ENCODE measurements around the gene ABCC1. TPM values are rescaled to one million over a fixed set of nuclear protein-coding genes. Genes with fewer than 3 reads are reported as not detected.

Gene ABCC1
- total and polyA plus RNA-seq, 2 of the 8 experiments (the other 6 are each of a cell fraction or from before 2014, with no cell fraction given), result 42.6 to 66.8 TPM

GRCh38 chr16:16171332-16171919, 222.0 kb downstream of the ABCC1 start:
- H4K91ac ChIP-seq (replicated peaks; ENCODE audit: insufficient read length, low read length), result no peak overlapping the region
- ChIA-PET CTCF (ENCODE audit: partially characterized antibody) (interaction anchor here (0.9 to 1.4 kb wide), 4 partner anchors 12 to 347 kb away, joined by 3 to 4 read pairs (median 4); no protein-coding TSS in a partner anchor), POLR2A (ENCODE audit: partially characterized antibody) (no interaction called here)
- no peak overlapping the region for H3K4me3 ChIP-seq (ENCODE audit: extremely low read depth in 1 of 4, insufficient read depth in 2 of 4, low read depth in 3 of 4, low read length in 4 of 4)
- H3K18ac ChIP-seq (ENCODE audit: extremely low read depth, low read length), result no peak overlapping the region
- peaks cover 9% of the 10 kb centered on the region; the same call in 1 of the 2 replicates for H3K23me2 ChIP-seq (ENCODE audit: low read depth, low read length)
- H3K23ac ChIP-seq (ENCODE audit: insufficient read length), result no peak overlapping the region
- no peak overlapping the region for H3K27ac ChIP-seq (ENCODE audit: low read depth, low read length)
- no peak overlapping the region for H3K56ac ChIP-seq (replicated peaks; ENCODE audit: insufficient read length, low read depth, low read length)
- no peak overlapping the region for H2BK5ac ChIP-seq (ENCODE audit: low read depth, low read length)
- H3K36me3 ChIP-seq (ENCODE audit: control insufficient read depth in 2 of 4, insufficient read depth in 4 of 4, low read length in 3 of 4), result no peaks in the 10 kb centered on the region
- H2BK12ac ChIP-seq (ENCODE audit: low read depth, low read length), result no peak overlapping the region
- H2BK120ac ChIP-seq (replicated peaks; ENCODE audit: low read depth, low read length), result no peak overlapping the region
- H3K4ac ChIP-seq (replicated peaks; ENCODE audit: insufficient read length, low read depth, low read length), result no peak overlapping the region
- H4K20me1 ChIP-seq (replicated peaks in 1 of 2; ENCODE audit: control insufficient read depth in 1 of 2, insufficient read depth in 2 of 2, low read length in 2 of 2), result no peaks in the 10 kb centered on the region
- H3K14ac ChIP-seq (ENCODE audit: insufficient read length), result no peak overlapping the region
- no peaks in the 10 kb centered on the region for H3K79me2 ChIP-seq (ENCODE audit: control insufficient read depth in 1 of 2, insufficient read depth in 2 of 2, low read length in 2 of 2)
- FAIRE-seq, result no peak
- H3K27me3 ChIP-seq (replicated peaks in 1 of 4; ENCODE audit: control insufficient read depth in 3 of 4, extremely low read depth in 1 of 4, insufficient read depth in 3 of 4, low read length in 3 of 4), result no peaks in the 10 kb centered on the region
- H3K4me2 ChIP-seq (ENCODE audit: insufficient read depth in 1 of 2, low read depth in 2 of 2, low read length in 2 of 2), result no peak overlapping the region
- peaks cover 0 to 2% of the 10 kb centered on the region in 2 experiments; a peak in 1 of 4 replicates for H3K9me3 ChIP-seq (ENCODE audit: insufficient read depth in 2 of 2, low read depth in 1 of 2, low read length in 1 of 2)
- no peaks in the 10 kb centered on the region for H3K79me1 ChIP-seq (ENCODE audit: low read depth, low read length)
- no peak overlapping the region for H2BK15ac ChIP-seq (ENCODE audit: low read length)
- no peak overlapping the region for H2AFZ ChIP-seq (ENCODE audit: low read length)
- no peak for DNase-seq (ENCODE audit: low read depth in 1 of 2, low spot score in 2 of 2)
- H4K5ac ChIP-seq (ENCODE audit: insufficient read length, low read depth, low read length), result no peak overlapping the region
- no peak overlapping the region for H4K8ac ChIP-seq (ENCODE audit: extremely low read depth, insufficient read depth, low read length)
- H3K9ac ChIP-seq (replicated peaks in 1 of 4; ENCODE audit: extremely low read depth in 1 of 4, low read depth in 3 of 4, low read length in 3 of 4), result no peak overlapping the region
- no peaks in the 10 kb centered on the region for H3K4me1 ChIP-seq (replicated peaks in 1 of 4; ENCODE audit: control insufficient read depth in 3 of 4, insufficient read depth in 4 of 4, low read length in 3 of 4)
- 83 to 100% methylated on average over 1 to 4 of the region's 4 CpGs for WGBS, 2 experiments (ENCODE audit: extremely low coverage in 1 of 2, insufficient coverage in 1 of 2, insufficient read length in 1 of 2, insufficient replicate concordance in 2 of 2, low coverage in 1 of 2, low lambda C conversion rate in 2 of 2, missing lambda C conversion rate in 1 of 2)
- no peak overlapping the region for H2BK20ac ChIP-seq (ENCODE audit: low read length)
- H2AK5ac ChIP-seq (ENCODE audit: low read depth, low read length), result no peak overlapping the region
- TF ChIP-seq YY1 (IDR thresholded peaks at IDR 0.05; ENCODE audit: low read depth, low read length) (no peak), BRCA1 (IDR thresholded peaks at IDR 0.05; ENCODE audit: low read depth, low read length) (no peak), EZH2 (IDR thresholded peaks at IDR 0.05; ENCODE audit: low read depth, low read length, severe bottlenecking) (no peak), RAD21 (IDR thresholded peaks at IDR 0.05 in 1 of 2, conservative IDR thresholded peaks at IDR 0.05 in 1 of 2; ENCODE audit: low read depth in 2 of 2, low read length in 2 of 2) (no peak), CBX8 (IDR thresholded peaks at IDR 0.05; ENCODE audit: borderline replicate concordance, low read depth, low read length) (no peak), SUZ12 (IDR thresholded peaks at IDR 0.05; ENCODE audit: low read length) (no peak), EP300 (IDR thresholded peaks at IDR 0.05; ENCODE audit: borderline replicate concordance in 1 of 2, low read depth in 2 of 2, low read length in 2 of 2) (no peak), TAF1 (IDR thresholded peaks at IDR 0.05; ENCODE audit: low read depth, low read length) (no peak), RFX5 (IDR thresholded peaks at IDR 0.05; ENCODE audit: borderline replicate concordance, low read depth, low read length) (no peak), ZNF274 (IDR thresholded peaks at IDR 0.05; ENCODE audit: borderline replicate concordance, extremely low read depth, low read length) (no peak), SIRT6 (IDR thresholded peaks at IDR 0.05; ENCODE audit: low read length) (no peak), E2F6 (IDR thresholded peaks at IDR 0.05) (no peak), PHF8 (conservative IDR thresholded peaks at IDR 0.05; ENCODE audit: low read depth, low read length) (no peak)
